Thyroid gland (tissue), 4 donors: ENCODE data around the gene MB21D2.

ENCODE experiments used
- POLR2A ChIP-seq, 2 donors: fragments of 450-650 bp; IDR thresholded peaks; one replicate each; pipeline ENCODE4 v1.6.1; 2017; ENCODE audit warnings: antibody characterized with exemption in 2 of 2, mild to moderate bottlenecking in 2 of 2, moderate library complexity in 1 of 2
- TF ChIP-seq, protein P1 (sequence below), 6 experiments: fragments of 200-600 bp in 3 of 6; fragments of 450-650 bp in 3 of 6; sonication (generic) in 3 of 6; IDR thresholded peaks; one replicate each; pipeline ENCODE4 v1.5.1; 2016 to 2019; ENCODE audit warnings: antibody characterized with exemption in 6 of 6, mild to moderate bottlenecking in 2 of 6, inconsistent platforms in 1 of 6, moderate library complexity in 1 of 6

GRCh38 chr3:192899540-192899982 is 18.1 kb downstream of the MB21D2 start:
- TF ChIP-seq, protein P1, sequence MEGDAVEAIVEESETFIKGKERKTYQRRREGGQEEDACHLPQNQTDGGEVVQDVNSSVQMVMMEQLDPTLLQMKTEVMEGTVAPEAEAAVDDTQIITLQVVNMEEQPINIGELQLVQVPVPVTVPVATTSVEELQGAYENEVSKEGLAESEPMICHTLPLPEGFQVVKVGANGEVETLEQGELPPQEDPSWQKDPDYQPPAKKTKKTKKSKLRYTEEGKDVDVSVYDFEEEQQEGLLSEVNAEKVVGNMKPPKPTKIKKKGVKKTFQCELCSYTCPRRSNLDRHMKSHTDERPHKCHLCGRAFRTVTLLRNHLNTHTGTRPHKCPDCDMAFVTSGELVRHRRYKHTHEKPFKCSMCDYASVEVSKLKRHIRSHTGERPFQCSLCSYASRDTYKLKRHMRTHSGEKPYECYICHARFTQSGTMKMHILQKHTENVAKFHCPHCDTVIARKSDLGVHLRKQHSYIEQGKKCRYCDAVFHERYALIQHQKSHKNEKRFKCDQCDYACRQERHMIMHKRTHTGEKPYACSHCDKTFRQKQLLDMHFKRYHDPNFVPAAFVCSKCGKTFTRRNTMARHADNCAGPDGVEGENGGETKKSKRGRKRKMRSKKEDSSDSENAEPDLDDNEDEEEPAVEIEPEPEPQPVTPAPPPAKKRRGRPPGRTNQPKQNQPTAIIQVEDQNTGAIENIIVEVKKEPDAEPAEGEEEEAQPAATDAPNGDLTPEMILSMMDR (IDR thresholded peaks at IDR 0.05) = no peak
- no peak for TF ChIP-seq POLR2A (IDR thresholded peaks at IDR 0.05)
